ENCODE measurements around the gene SLC38A2.

DNA sequence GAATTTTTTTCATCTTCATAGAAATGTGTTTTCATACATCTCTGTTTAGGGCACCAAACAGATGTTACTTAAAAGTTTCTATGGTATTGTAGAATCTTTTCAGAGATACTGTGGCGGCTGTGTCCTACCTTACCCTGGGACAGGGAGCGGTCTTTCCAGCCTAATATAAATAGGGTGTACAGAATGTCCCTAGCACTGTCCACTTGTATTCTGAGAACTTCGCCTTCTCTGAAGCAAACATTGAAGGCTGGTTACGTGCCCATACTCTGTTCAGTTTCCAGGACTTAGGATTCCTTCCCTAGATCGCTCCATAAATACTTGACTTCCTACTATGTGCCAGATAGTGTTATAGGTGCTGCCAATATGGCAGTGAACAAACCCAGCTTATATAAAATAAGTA, 24.3 kb upstream of the SLC38A2 start:
- TF ChIP-seq, protein P1, sequence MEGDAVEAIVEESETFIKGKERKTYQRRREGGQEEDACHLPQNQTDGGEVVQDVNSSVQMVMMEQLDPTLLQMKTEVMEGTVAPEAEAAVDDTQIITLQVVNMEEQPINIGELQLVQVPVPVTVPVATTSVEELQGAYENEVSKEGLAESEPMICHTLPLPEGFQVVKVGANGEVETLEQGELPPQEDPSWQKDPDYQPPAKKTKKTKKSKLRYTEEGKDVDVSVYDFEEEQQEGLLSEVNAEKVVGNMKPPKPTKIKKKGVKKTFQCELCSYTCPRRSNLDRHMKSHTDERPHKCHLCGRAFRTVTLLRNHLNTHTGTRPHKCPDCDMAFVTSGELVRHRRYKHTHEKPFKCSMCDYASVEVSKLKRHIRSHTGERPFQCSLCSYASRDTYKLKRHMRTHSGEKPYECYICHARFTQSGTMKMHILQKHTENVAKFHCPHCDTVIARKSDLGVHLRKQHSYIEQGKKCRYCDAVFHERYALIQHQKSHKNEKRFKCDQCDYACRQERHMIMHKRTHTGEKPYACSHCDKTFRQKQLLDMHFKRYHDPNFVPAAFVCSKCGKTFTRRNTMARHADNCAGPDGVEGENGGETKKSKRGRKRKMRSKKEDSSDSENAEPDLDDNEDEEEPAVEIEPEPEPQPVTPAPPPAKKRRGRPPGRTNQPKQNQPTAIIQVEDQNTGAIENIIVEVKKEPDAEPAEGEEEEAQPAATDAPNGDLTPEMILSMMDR (IDR thresholded peaks at IDR 0.05) = no peak
- TF ChIP-seq POLR2AphosphoS5 (IDR thresholded peaks at IDR 0.05; ENCODE audit: low read depth, low read length) = no peak
- TF ChIP-seq, protein P2, sequence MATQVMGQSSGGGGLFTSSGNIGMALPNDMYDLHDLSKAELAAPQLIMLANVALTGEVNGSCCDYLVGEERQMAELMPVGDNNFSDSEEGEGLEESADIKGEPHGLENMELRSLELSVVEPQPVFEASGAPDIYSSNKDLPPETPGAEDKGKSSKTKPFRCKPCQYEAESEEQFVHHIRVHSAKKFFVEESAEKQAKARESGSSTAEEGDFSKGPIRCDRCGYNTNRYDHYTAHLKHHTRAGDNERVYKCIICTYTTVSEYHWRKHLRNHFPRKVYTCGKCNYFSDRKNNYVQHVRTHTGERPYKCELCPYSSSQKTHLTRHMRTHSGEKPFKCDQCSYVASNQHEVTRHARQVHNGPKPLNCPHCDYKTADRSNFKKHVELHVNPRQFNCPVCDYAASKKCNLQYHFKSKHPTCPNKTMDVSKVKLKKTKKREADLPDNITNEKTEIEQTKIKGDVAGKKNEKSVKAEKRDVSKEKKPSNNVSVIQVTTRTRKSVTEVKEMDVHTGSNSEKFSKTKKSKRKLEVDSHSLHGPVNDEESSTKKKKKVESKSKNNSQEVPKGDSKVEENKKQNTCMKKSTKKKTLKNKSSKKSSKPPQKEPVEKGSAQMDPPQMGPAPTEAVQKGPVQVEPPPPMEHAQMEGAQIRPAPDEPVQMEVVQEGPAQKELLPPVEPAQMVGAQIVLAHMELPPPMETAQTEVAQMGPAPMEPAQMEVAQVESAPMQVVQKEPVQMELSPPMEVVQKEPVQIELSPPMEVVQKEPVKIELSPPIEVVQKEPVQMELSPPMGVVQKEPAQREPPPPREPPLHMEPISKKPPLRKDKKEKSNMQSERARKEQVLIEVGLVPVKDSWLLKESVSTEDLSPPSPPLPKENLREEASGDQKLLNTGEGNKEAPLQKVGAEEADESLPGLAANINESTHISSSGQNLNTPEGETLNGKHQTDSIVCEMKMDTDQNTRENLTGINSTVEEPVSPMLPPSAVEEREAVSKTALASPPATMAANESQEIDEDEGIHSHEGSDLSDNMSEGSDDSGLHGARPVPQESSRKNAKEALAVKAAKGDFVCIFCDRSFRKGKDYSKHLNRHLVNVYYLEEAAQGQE (IDR thresholded peaks at IDR 0.05; ENCODE audit: insufficient read depth in 1 of 2, low read depth in 2 of 2, low read length in 1 of 2) = no peak
- TF ChIP-seq SIN3A (IDR thresholded peaks at IDR 0.05; ENCODE audit: borderline replicate concordance, insufficient read depth, low read depth, low read length) = no peak
